ENCODE results near the gene ACP2. TPM values are rescaled to one million over a fixed set of nuclear protein-coding genes. Genes with fewer than 3 reads are reported as not detected.
A peak's percentile ranks its signal among the peaks of the same experiment; 100 is the strongest.

The ACP2 gene
- polyA plus RNA-seq, 6 donors from 2014 or later = 1.6 to 8.1 (median 2.2) TPM; not detected in 1

GRCh38 chr11:47245611-47246357 is 2.8 kb downstream of the ACP2 start:
- DNase-seq (no peak), ATAC-seq (ENCODE audit: low read depth in 2 of 2) (no peak)
- Mint-ChIP-seq H3K27me3 (no peaks in the 10 kb centered on the region), H3K4me1 (peaks cover 10 to 33% (median 14%) of the 10 kb centered on the region in 3 donors), H3K9me3 (no peaks in the 10 kb centered on the region), H3K4me3 (peak overlapping the region in 2 of 8 donors; percentile 36 to 38), H3K36me3 (peaks cover 13 to 29% of the 10 kb centered on the region in 2 donors), H3K27ac (no peak overlapping the region)

GRCh38 chr11:47244448-47245350 is 3.9 kb downstream of the ACP2 start:
- peak overlapping the region in 2 of 6 donors; percentile 16 to 42 for H3K27ac Mint-ChIP-seq
- ATAC-seq (ENCODE audit: low read depth in 2 of 2) = no peak
- no peak overlapping the region for H3K4me3 Mint-ChIP-seq
- no peak for DNase-seq
- H3K4me1 Mint-ChIP-seq = peaks cover 12 to 31% (median 14%) of the 10 kb centered on the region in 3 donors
- peaks cover 18 to 37% of the 10 kb centered on the region in 2 donors for H3K36me3 Mint-ChIP-seq
- no peaks in the 10 kb centered on the region for H3K27me3 Mint-ChIP-seq
- H3K9me3 Mint-ChIP-seq = no peaks in the 10 kb centered on the region

GRCh38 chr11:47243454-47243853 is 5.2 kb downstream of the ACP2 start:
- no peak for ATAC-seq (ENCODE audit: low read depth in 2 of 2)
- H3K27ac Mint-ChIP-seq = no peak overlapping the region
- H3K4me3 Mint-ChIP-seq = peak overlapping the region in 1 of 8 donors; percentile 36
- H3K27me3 Mint-ChIP-seq = no peaks in the 10 kb centered on the region
- no peak for DNase-seq
- no peaks in the 10 kb centered on the region for H3K9me3 Mint-ChIP-seq
- peaks cover 20 to 40% of the 10 kb centered on the region in 2 donors for H3K36me3 Mint-ChIP-seq
- H3K4me1 Mint-ChIP-seq = peaks cover 5 to 19% (median 12%) of the 10 kb centered on the region in 3 donors

GRCh38 chr11:47242596-47243192 is 5.9 kb downstream of the ACP2 start:
- Mint-ChIP-seq H3K36me3 (peaks cover 25 to 40% of the 10 kb centered on the region in 2 donors), H3K27ac (peak overlapping the region in 2 of 6 donors; percentile 24 to 42), H3K4me3 (no peak overlapping the region), H3K4me1 (peaks cover 4 to 12% (median 5%) of the 10 kb centered on the region in 3 donors), H3K9me3 (no peaks in the 10 kb centered on the region), H3K27me3 (no peaks in the 10 kb centered on the region)
- ATAC-seq (ENCODE audit: low read depth in 2 of 2) = no peak
- DNase-seq = no peak

GRCh38 chr11:47241841-47242301 is 6.7 kb downstream of the ACP2 start:
- peaks cover 26 to 40% of the 10 kb centered on the region in 2 donors for H3K36me3 Mint-ChIP-seq
- no peak for DNase-seq

GRCh38 chr11:47239852-47240251 is 8.8 kb downstream of the ACP2 start:
- H3K4me1 Mint-ChIP-seq = peaks cover 1 to 8% (median 4%) of the 10 kb centered on the region in 3 donors
- H3K27ac Mint-ChIP-seq = peak overlapping the region in 1 of 6 donors; percentile 69
- H3K9me3 Mint-ChIP-seq = no peaks in the 10 kb centered on the region
- no peak for ATAC-seq (ENCODE audit: low read depth in 2 of 2)
- peaks cover 26 to 38% of the 10 kb centered on the region in 2 donors for H3K36me3 Mint-ChIP-seq
- no peaks in the 10 kb centered on the region for H3K27me3 Mint-ChIP-seq
- no peak for DNase-seq
- no peak overlapping the region for H3K4me3 Mint-ChIP-seq

More at GRCh38 chr11:47241841-47242301, 6.7 kb downstream of the ACP2 start:
- Mint-ChIP-seq H3K27ac (peak overlapping the region in 1 of 6 donors; percentile 24), H3K4me3 (peak overlapping the region in 1 of 8 donors; percentile 25), H3K4me1 (peaks cover 3 to 5% (median 4%) of the 10 kb centered on the region in 3 donors), H3K9me3 (no peaks in the 10 kb centered on the region), H3K27me3 (no peaks in the 10 kb centered on the region)
- ATAC-seq (ENCODE audit: low read depth in 2 of 2) = no peak

GRCh38 chr11:47236482-47236881 is 12.1 kb downstream of the ACP2 start:
- H3K4me1 Mint-ChIP-seq = peaks cover 4 to 11% (median 5%) of the 10 kb centered on the region in 3 donors
- ATAC-seq (ENCODE audit: low read depth in 2 of 2) (no peak), DNase-seq (no peak)
- H3K4me3 Mint-ChIP-seq = no peak overlapping the region
- H3K36me3 Mint-ChIP-seq = peaks cover 16 to 18% of the 10 kb centered on the region in 2 donors
- no peaks in the 10 kb centered on the region for H3K27me3 Mint-ChIP-seq
- peak overlapping the region in 1 of 6 donors; percentile 64 for H3K27ac Mint-ChIP-seq
- H3K9me3 Mint-ChIP-seq = no peaks in the 10 kb centered on the region

- DNase-seq (no peak), ATAC-seq (ENCODE audit: low read depth in 2 of 2) (no peak)
- Mint-ChIP-seq H3K9me3 (peaks cover 0 to 2% (median 0%) of the 10 kb centered on the region in 7 donors), H3K4me1 (peaks cover 4 to 11% (median 5%) of the 10 kb centered on the region in 3 donors), H3K36me3 (peaks cover 8 to 16% of the 10 kb centered on the region in 2 donors), H3K4me3 (no peak overlapping the region), H3K27ac (peak overlapping the region in 1 of 6 donors; percentile 37), H3K27me3 (no peaks in the 10 kb centered on the region)
These were observed 13.5 kb downstream of the ACP2 start for GRCh38 chr11:47235163-47235562.

- Mint-ChIP-seq H3K36me3 (peaks cover 3 to 12% of the 10 kb centered on the region in 2 donors), H3K4me1 (peaks cover 1 to 11% (median 5%) of the 10 kb centered on the region in 3 donors), H3K9me3 (peaks cover 0 to 2% (median 0%) of the 10 kb centered on the region in 7 donors), H3K27ac (peak overlapping the region in 1 of 6 donors; percentile 47), H3K4me3 (no peak overlapping the region), H3K27me3 (no peaks in the 10 kb centered on the region)
- ATAC-seq (ENCODE audit: low read depth in 2 of 2) (no peak), DNase-seq (no peak)
These were observed 13.9 kb downstream of the ACP2 start for GRCh38 chr11:47234669-47235100.

GRCh38 chr11:47233989-47234668 is 14.5 kb downstream of the ACP2 start:
- peak overlapping the region in 1 of 6 donors; percentile 21 for H3K27ac Mint-ChIP-seq
- H3K4me3 Mint-ChIP-seq = peak overlapping the region in 1 of 8 donors; percentile 22
- peaks cover 0 to 2% (median 0%) of the 10 kb centered on the region in 7 donors for H3K9me3 Mint-ChIP-seq
- DNase-seq (no peak), ATAC-seq (ENCODE audit: low read depth in 2 of 2) (no peak)
- peaks cover 3 to 11% of the 10 kb centered on the region in 2 donors for H3K36me3 Mint-ChIP-seq
- H3K4me1 Mint-ChIP-seq = peaks cover 0 to 11% (median 5%) of the 10 kb centered on the region in 3 donors
- no peaks in the 10 kb centered on the region for H3K27me3 Mint-ChIP-seq

- H3K4me3 Mint-ChIP-seq = no peak overlapping the region
These were observed 15.6 kb downstream of the ACP2 start for GRCh38 chr11:47233051-47233450.

GRCh38 chr11:47229161-47229560 is 19.5 kb downstream of the ACP2 start:
- Mint-ChIP-seq H3K27me3 (no peaks in the 10 kb centered on the region), H3K4me1 (peaks cover 3 to 12% (median 5%) of the 10 kb centered on the region in 3 donors), H3K4me3 (no peak overlapping the region), H3K27ac (no peak overlapping the region), H3K36me3 (peaks cover 10% of the 10 kb centered on the region in 2 donors), H3K9me3 (peaks cover 0 to 2% (median 0%) of the 10 kb centered on the region in 7 donors)
- ATAC-seq (ENCODE audit: low read depth in 2 of 2) (no peak), DNase-seq (no peak)

More at GRCh38 chr11:47233051-47233450, 15.6 kb downstream of the ACP2 start:
- Mint-ChIP-seq H3K27me3 (no peaks in the 10 kb centered on the region), H3K36me3 (peaks cover 10% of the 10 kb centered on the region in 2 donors), H3K27ac (no peak overlapping the region), H3K4me1 (peaks cover 0 to 11% (median 5%) of the 10 kb centered on the region in 3 donors), H3K9me3 (peaks cover 0 to 2% (median 0%) of the 10 kb centered on the region in 7 donors)
- DNase-seq (no peak), ATAC-seq (ENCODE audit: low read depth in 2 of 2) (no peak)

Measured in naive B cell (primary cell).